C4-2B (cell line): ENCODE data around the gene ASB3.

Source experiments
- CTCF ChIP-seq: fragments of 450-650 bp; conservative IDR thresholded peaks from 2 replicates; pipeline ENCODE4 v1.5.1; 2017; ENCODE audit warnings: mild to moderate bottlenecking
- ZFX ChIP-seq: fragments of 450-650 bp; IDR thresholded peaks from 2 replicates; pipeline ENCODE4 v1.6.1; 2017

- no peak for TF ChIP-seq CTCF
- TF ChIP-seq ZFX, result no peak
Measured at GRCh38 chr2:53829273-53829979, 42.7 kb upstream of the ASB3 start.
